ENCODE data around the gene TIPRL.

TIPRL gene

GRCh38 chr1:168178638-168179437 lies at the start of gene TIPRL:
TIPRL (plus strand) TSS chr1:168178962; CDS start chr1:168179078, 116 bp downstream.
- no peaks in the 10 kb centered on the region for H3K27me3 ChIP-seq (ENCODE audit: insufficient read depth, insufficient read length)
- peak; percentile 99 for DNase-seq (ENCODE audit: low read depth, low spot score)
- H3K4me1 ChIP-seq (ENCODE audit: insufficient read depth, insufficient read length): no peaks in the 10 kb centered on the region
- no peaks in the 10 kb centered on the region for H3K9me3 ChIP-seq (ENCODE audit: insufficient read depth, low read length)
- TF ChIP-seq YY1 (IDR thresholded peaks at IDR 0.05; ENCODE audit: insufficient read depth, insufficient read length) (no peak), SUZ12 (IDR thresholded peaks at IDR 0.05; ENCODE audit: extremely low read depth, insufficient read depth, insufficient read length) (no peak), ZNF274 (IDR thresholded peaks at IDR 0.05; ENCODE audit: low read depth, low read length) (no peak)
- H3K4me3 ChIP-seq (ENCODE audit: insufficient read length, low read depth): peak within 1 kb of the TSS; percentile 92
- peak within 1 kb of the TSS; percentile 96 for H3K9ac ChIP-seq (ENCODE audit: insufficient read length, low read depth)
- H3K36me3 ChIP-seq (ENCODE audit: insufficient read depth, insufficient read length, low read length): no peaks in the 10 kb centered on the region

DNA sequence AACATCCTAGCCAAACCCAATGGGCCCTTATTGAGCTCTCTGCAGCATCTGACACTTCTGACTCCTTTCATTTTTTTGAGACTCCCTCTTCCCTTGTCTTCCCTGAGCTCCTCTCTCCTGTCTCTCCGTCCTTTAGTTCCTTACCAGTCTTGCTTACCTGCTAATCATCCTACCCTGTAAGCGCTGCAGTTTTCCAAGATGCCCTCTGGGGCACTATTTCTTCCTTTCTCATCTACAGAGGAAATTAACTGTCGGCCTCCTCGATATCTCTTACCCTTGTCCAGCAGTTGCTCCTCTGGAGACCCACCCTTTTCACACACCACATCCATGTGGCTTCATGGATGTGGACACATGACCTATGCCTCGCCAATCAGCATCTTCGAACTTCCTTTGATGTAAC lies 48.8 kb upstream of the TIPRL start:
- DNase-seq (ENCODE audit: low read depth, low spot score): no peak
- TF ChIP-seq ZNF274 (IDR thresholded peaks at IDR 0.05; ENCODE audit: low read depth, low read length) (no peak), YY1 (IDR thresholded peaks at IDR 0.05; ENCODE audit: insufficient read depth, insufficient read length) (no peak), SUZ12 (IDR thresholded peaks at IDR 0.05; ENCODE audit: extremely low read depth, insufficient read depth, insufficient read length) (no peak)
- peaks cover 6% of the 10 kb centered on the region for H3K27me3 ChIP-seq (ENCODE audit: insufficient read depth, insufficient read length)
- no peak overlapping the region for H3K9ac ChIP-seq (ENCODE audit: insufficient read length, low read depth)
- no peaks in the 10 kb centered on the region for H3K4me1 ChIP-seq (ENCODE audit: insufficient read depth, insufficient read length)
- no peaks in the 10 kb centered on the region for H3K9me3 ChIP-seq (ENCODE audit: insufficient read depth, low read length)
- H3K36me3 ChIP-seq (ENCODE audit: insufficient read depth, insufficient read length, low read length): peaks cover 13% of the 10 kb centered on the region
- no peak overlapping the region for H3K4me3 ChIP-seq (ENCODE audit: insufficient read length, low read depth)

DNA sequence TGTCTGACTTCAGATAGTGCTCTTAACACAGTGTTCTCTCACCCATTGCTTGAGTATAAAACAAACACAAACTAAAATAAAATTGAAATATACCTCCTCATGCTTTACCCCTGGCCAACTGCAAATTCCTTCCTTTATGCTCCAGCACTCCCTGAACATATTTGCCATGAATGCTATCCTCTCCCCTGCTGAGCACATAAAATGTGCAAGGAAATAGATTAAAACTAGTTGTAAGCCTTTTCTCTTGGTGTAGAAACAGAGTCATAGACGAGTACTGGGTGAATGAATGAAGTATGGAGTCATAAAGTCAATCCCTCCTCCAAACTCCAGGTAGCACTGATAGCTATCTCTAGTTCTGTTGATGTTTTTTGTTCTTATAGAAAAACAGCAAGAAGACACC lies 44.6 kb upstream of the TIPRL start:
- TF ChIP-seq SUZ12 (IDR thresholded peaks at IDR 0.05; ENCODE audit: extremely low read depth, insufficient read depth, insufficient read length): no peak
- TF ChIP-seq ZNF274 (IDR thresholded peaks at IDR 0.05; ENCODE audit: low read depth, low read length): no peak
- no peak for TF ChIP-seq YY1 (IDR thresholded peaks at IDR 0.05; ENCODE audit: insufficient read depth, insufficient read length)
- Histone ChIP-seq H3K4me3 (ENCODE audit: insufficient read length, low read depth) (no peak overlapping the region), H3K9me3 (ENCODE audit: insufficient read depth, low read length) (no peaks in the 10 kb centered on the region), H3K27me3 (ENCODE audit: insufficient read depth, insufficient read length) (peaks cover 35% of the 10 kb centered on the region), H3K9ac (ENCODE audit: insufficient read length, low read depth) (no peak overlapping the region), H3K36me3 (ENCODE audit: insufficient read depth, insufficient read length, low read length) (peaks cover 16% of the 10 kb centered on the region), H3K4me1 (ENCODE audit: insufficient read depth, insufficient read length) (no peaks in the 10 kb centered on the region)
- no peak for DNase-seq (ENCODE audit: low read depth, low spot score)

DNA sequence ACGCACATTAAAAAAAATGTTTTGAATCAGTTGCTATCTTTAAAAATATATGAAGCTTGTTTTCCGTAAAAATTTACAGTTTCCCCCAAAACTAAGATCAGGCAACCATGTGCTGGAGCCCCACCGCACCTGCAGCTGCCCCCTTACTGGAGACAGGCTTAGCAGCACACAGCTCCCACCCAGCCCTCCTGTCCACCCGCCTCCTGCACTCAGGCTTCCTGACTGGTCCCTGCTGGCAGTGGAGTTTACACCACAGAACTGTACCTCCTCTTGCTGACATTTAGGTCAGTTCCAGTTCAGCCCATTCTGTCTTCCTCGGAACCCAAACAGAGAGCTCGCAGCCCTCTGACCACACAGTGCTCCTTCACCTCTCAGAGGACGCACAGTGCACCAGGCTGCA lies 44.1 kb upstream of the TIPRL start:
- H3K9me3 ChIP-seq (ENCODE audit: insufficient read depth, low read length): no peaks in the 10 kb centered on the region
- peaks cover 16% of the 10 kb centered on the region for H3K36me3 ChIP-seq (ENCODE audit: insufficient read depth, insufficient read length, low read length)
- H3K4me1 ChIP-seq (ENCODE audit: insufficient read depth, insufficient read length): no peaks in the 10 kb centered on the region
- H3K27me3 ChIP-seq (ENCODE audit: insufficient read depth, insufficient read length): peaks cover 37% of the 10 kb centered on the region
- H3K4me3 ChIP-seq (ENCODE audit: insufficient read length, low read depth): no peak overlapping the region
- DNase-seq (ENCODE audit: low read depth, low spot score): no peak
- TF ChIP-seq SUZ12 (IDR thresholded peaks at IDR 0.05; ENCODE audit: extremely low read depth, insufficient read depth, insufficient read length) (no peak), ZNF274 (IDR thresholded peaks at IDR 0.05; ENCODE audit: low read depth, low read length) (no peak), YY1 (IDR thresholded peaks at IDR 0.05; ENCODE audit: insufficient read depth, insufficient read length) (no peak)
- H3K9ac ChIP-seq (ENCODE audit: insufficient read length, low read depth): no peak overlapping the region

DNA sequence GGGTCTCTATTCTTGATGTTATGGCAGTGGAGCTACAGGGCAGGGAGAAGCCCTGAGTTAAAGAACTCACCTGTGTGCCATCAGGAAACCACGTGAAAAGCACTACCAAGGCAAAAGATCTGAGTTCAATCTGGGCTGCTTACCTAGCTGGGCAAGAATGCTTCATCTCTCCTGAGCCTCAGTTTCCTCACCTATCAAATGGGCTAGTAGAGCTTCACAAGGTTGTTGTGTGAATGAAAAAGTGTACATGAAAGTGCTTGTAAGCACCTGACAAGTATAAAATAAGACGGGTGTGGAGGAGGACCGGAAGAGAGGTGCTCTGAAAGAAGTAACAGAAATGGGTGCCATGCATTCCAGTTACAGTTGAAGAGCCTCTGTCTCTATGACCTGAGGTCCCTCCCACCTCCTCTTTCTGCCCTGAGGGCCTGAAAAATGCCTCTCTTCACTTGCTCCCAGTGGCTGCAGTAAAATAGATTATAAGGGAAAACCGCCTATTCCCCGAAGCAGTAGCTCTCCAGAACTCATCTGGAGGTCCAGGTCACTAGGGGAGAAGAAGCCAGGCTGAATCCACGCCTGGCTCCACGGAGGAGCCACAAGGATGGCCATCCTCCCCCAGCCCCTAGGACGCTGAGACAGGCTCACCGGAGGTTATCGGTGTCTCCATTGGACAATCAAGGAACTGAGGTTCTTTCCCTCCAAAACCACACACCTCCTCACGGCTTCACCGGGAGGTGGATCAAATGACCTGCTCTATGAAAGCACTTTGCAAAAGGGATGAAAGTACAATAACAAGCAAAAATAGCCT lies 43.4 kb upstream of the TIPRL start:
- no peak for TF ChIP-seq YY1 (IDR thresholded peaks at IDR 0.05; ENCODE audit: insufficient read depth, insufficient read length)
- no peak for TF ChIP-seq ZNF274 (IDR thresholded peaks at IDR 0.05; ENCODE audit: low read depth, low read length)
- no peak for TF ChIP-seq SUZ12 (IDR thresholded peaks at IDR 0.05; ENCODE audit: extremely low read depth, insufficient read depth, insufficient read length)
- H3K36me3 ChIP-seq (ENCODE audit: insufficient read depth, insufficient read length, low read length): peaks cover 13% of the 10 kb centered on the region
- DNase-seq (ENCODE audit: low read depth, low spot score): no peak
- H3K4me1 ChIP-seq (ENCODE audit: insufficient read depth, insufficient read length): no peaks in the 10 kb centered on the region
- no peaks in the 10 kb centered on the region for H3K9me3 ChIP-seq (ENCODE audit: insufficient read depth, low read length)
- H3K9ac ChIP-seq (ENCODE audit: insufficient read length, low read depth): peak overlapping the region; percentile 84
- H3K4me3 ChIP-seq (ENCODE audit: insufficient read length, low read depth): peak overlapping the region; percentile 71
- H3K27me3 ChIP-seq (ENCODE audit: insufficient read depth, insufficient read length): peaks cover 37% of the 10 kb centered on the region

DNA sequence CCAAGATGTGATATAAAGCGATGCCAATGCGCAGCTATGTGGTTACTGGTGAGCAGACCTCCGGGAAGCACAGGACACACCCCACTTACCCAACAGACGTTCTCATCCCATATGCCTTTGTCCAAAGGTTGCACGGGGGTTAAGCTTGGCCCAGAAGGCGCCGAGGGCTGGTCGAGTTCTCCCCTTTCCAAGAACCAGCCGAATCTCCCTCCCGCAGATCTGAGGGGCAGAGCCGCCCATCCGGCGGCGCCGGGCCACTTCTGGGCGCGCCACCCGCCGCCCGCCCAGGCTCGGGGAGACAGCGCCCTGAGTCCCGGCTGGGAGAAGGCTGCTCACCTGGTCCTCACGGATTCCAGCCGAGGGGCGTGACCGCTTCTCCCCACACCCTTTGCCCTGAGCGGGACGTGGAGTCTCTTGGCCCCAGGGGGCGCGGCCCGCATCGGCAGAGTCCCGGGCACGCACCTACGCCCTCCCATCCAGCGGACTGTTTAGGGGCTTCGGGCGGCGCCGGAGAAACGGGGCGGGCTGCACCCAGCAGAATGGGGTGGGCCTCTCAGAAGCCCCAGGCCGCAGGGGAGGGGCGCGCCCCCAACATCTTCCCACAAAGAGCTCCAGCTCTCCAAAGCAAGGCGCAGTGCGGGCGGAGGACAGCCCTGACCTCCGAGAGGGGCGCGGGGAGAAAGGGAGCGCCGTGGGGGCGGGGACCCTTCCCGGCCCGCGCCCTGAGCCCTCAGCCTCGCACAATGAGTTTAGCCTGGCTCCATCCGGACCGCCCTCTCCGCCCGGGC lies 42.6 kb upstream of the TIPRL start:
- peak; percentile 13 for DNase-seq (ENCODE audit: low read depth, low spot score)
- H3K9me3 ChIP-seq (ENCODE audit: insufficient read depth, low read length): no peaks in the 10 kb centered on the region
- H3K4me1 ChIP-seq (ENCODE audit: insufficient read depth, insufficient read length): no peaks in the 10 kb centered on the region
- H3K36me3 ChIP-seq (ENCODE audit: insufficient read depth, insufficient read length, low read length): peaks cover 9% of the 10 kb centered on the region
- no peak for TF ChIP-seq YY1 (IDR thresholded peaks at IDR 0.05; ENCODE audit: insufficient read depth, insufficient read length)
- TF ChIP-seq ZNF274 (IDR thresholded peaks at IDR 0.05; ENCODE audit: low read depth, low read length): no peak
- TF ChIP-seq SUZ12 (IDR thresholded peaks at IDR 0.05; ENCODE audit: extremely low read depth, insufficient read depth, insufficient read length): no peak
- H3K9ac ChIP-seq (ENCODE audit: insufficient read length, low read depth): peak overlapping the region; percentile 84
- peaks cover 37% of the 10 kb centered on the region for H3K27me3 ChIP-seq (ENCODE audit: insufficient read depth, insufficient read length)
- peak overlapping the region; percentile 71 for H3K4me3 ChIP-seq (ENCODE audit: insufficient read length, low read depth)

Data from NT2/D1 (cell line).